SK-N-SH (cell line): Measurements from ENCODE around the gene ARHGAP40. TPM values are rescaled to one million over a fixed set of nuclear protein-coding genes. Genes with fewer than 3 reads are reported as not detected.

Experiments
- CTCF ChIA-PET: fragments of 300-600, 350-600 bp; formaldehyde crosslinking; extraction: SDS; loops from one replicate; lab custom pipeline; 2021; lab: Yijun Ruan, JAX
- POLR2A ChIA-PET: fragments of 350-600 bp; sonication (Branson Sonifier 250); formaldehyde crosslinking; extraction: SDS; loops from one replicate; lab custom pipeline; 2020; ENCODE audit warnings: antibody characterized with exemption, inconsistent platforms; lab: Yijun Ruan, JAX
- DNase-seq: peaks from one replicate; pipeline ENCODE4 v3.0.0; 2012
- H2AFZ ChIP-seq: fragments of 200-600 bp; sonication (generic); 2 replicates; pipeline ENCODE4 v1.8.1; 2016; ENCODE audit warnings: antibody characterized with exemption, mild to moderate bottlenecking, low read depth
- H3F3A ChIP-seq: fragments of 200-600 bp; sonication (generic); replicated peaks from 2 replicates; pipeline ENCODE3; 2016; ENCODE audit warnings: antibody characterized with exemption, mild to moderate bottlenecking; ENCODE audit not compliant: insufficient read depth
- H3K27ac ChIP-seq, 2 experiments: fragments of 200-500 bp in 1 of 2; fragments of 200-600 bp in 1 of 2; sonication (Bioruptor generic) in 1 of 2; sonication (generic), shearing (Covaris generic) in 1 of 2; 2 replicates each; pipeline versions ENCODE4 v1.5.1 to v1.6.1; 2014 to 2016; ENCODE audit warnings: low read depth in 2 of 2, inconsistent platforms in 1 of 2, low read length in 1 of 2, mild to moderate bottlenecking in 1 of 2, mixed read lengths in 1 of 2
- H3K27me3 ChIP-seq: fragments of 200-600 bp; sonication (generic), shearing (Covaris generic); 2 replicates; pipeline ENCODE4 v1.6.1; 2016; ENCODE audit warnings: mixed run types; ENCODE audit not compliant: insufficient read depth
- H3K36me3 ChIP-seq, 2 experiments: fragments of 200-500 bp in 1 of 2; fragments of 200-600 bp in 1 of 2; sonication (Bioruptor generic) in 1 of 2; sonication (generic) in 1 of 2; replicated peaks in 1 of 2; 2 replicates each; pipeline versions ENCODE3 to v1.5.1; 2014 to 2016; ENCODE audit warnings: low read length in 1 of 2, mild to moderate bottlenecking in 1 of 2; ENCODE audit not compliant: insufficient read depth in 2 of 2, control insufficient read depth in 1 of 2
- H3K4me1 ChIP-seq, 2 experiments: fragments of 200-500 bp in 1 of 2; fragments of 200-600 bp in 1 of 2; sonication (Bioruptor generic) in 1 of 2; sonication (generic), shearing (Covaris generic) in 1 of 2; 2 replicates each; pipeline versions ENCODE4 v1.5.1 to v1.6.1; 2014 to 2016; ENCODE audit warnings: low read depth in 1 of 2, low read length in 1 of 2, mixed run types in 1 of 2; ENCODE audit not compliant: insufficient read depth in 2 of 2, control insufficient read depth in 1 of 2
- H3K4me2 ChIP-seq: fragments of 200-600 bp; sonication (generic), shearing (Covaris generic); 2 replicates; pipeline ENCODE4 v1.6.1; 2017; ENCODE audit warnings: mixed run types
- H3K4me3 ChIP-seq, 2 experiments: fragments of 200-500 bp in 1 of 2; fragments of 200-600 bp in 1 of 2; sonication (Bioruptor generic) in 1 of 2; sonication (generic), shearing (Covaris generic) in 1 of 2; 2 replicates each; pipeline versions ENCODE4 v1.5.1 to v1.8.1; 2014 to 2016; ENCODE audit warnings: low read depth in 2 of 2, inconsistent platforms in 1 of 2, low read length in 1 of 2, mild to moderate bottlenecking in 1 of 2, mixed read lengths in 1 of 2, moderate library complexity in 1 of 2
- H3K79me2 ChIP-seq: fragments of 200-600 bp; sonication (generic); 2 replicates; pipeline ENCODE4 v1.8.1; 2017; ENCODE audit warnings: mild to moderate bottlenecking; ENCODE audit not compliant: insufficient read depth
- H3K9ac ChIP-seq: fragments of 200-600 bp; sonication (generic); 2 replicates; pipeline ENCODE4 v1.6.1; 2017; ENCODE audit warnings: mixed run types
- H3K9me2 ChIP-seq: fragments of 200-600 bp; sonication (generic); 2 replicates; pipeline ENCODE4 v1.6.1; 2017; ENCODE audit warnings: mixed run types
- H3K9me3 ChIP-seq: fragments of 200-600 bp; sonication (generic); 2 replicates; pipeline ENCODE4 v1.6.1; 2017; ENCODE audit warnings: mixed run types, mild to moderate bottlenecking, moderate library complexity
- H4K20me1 ChIP-seq: fragments of 200-600 bp; sonication (generic); 2 replicates; pipeline ENCODE4 v1.6.1; 2017; ENCODE audit warnings: mild to moderate bottlenecking, mixed run types; ENCODE audit not compliant: insufficient read depth
- CHD2 ChIP-seq: fragments of 150-350 bp; IDR thresholded peaks from 2 replicates; pipeline ENCODE4 v1.6.1; 2018; ENCODE audit warnings: low read length; ENCODE audit not compliant: partially characterized antibody
- EP300 ChIP-seq, 2 experiments: IDR thresholded peaks; 2 replicates each; pipeline versions ENCODE4 v1.4.0 to v1.6.1; 2012; ENCODE audit warnings: borderline replicate concordance in 1 of 2, low read depth in 1 of 2, low read length in 1 of 2
- FOXJ3 ChIP-seq: sonication (generic); formaldehyde crosslinking; IDR thresholded peaks from 2 replicates; pipeline ENCODE4 v1.5.1; 2020; ENCODE audit warnings: mild to moderate bottlenecking, missing genetic modification reagents
- FOXM1 ChIP-seq: IDR thresholded peaks from 2 replicates; pipeline ENCODE4 v1.4.0; 2012; ENCODE audit warnings: low read depth, mild to moderate bottlenecking
- JUND ChIP-seq: IDR thresholded peaks from 2 replicates; pipeline ENCODE4 v1.4.0; 2012
- MXI1 ChIP-seq: IDR thresholded peaks from 2 replicates; pipeline ENCODE4 v1.6.1; 2012; ENCODE audit warnings: mild to moderate bottlenecking, low read depth, low read length, improper control_type of control experiment
- NFIC ChIP-seq: IDR thresholded peaks from 2 replicates; pipeline ENCODE4 v1.4.0; 2012; ENCODE audit warnings: borderline replicate concordance
- POLR2AphosphoS5 ChIP-seq: IDR thresholded peaks from 2 replicates; pipeline ENCODE4 v1.6.1; 2012; ENCODE audit warnings: low read depth, low read length
- RAD21 ChIP-seq: IDR thresholded peaks from 2 replicates; pipeline ENCODE4 v1.6.1; 2012; ENCODE audit warnings: mild to moderate bottlenecking, low read length
- RCOR1 ChIP-seq: fragments of 150-350 bp; IDR thresholded peaks from 2 replicates; pipeline ENCODE4 v1.6.1; 2017; ENCODE audit warnings: antibody characterized with exemption, low read length
- REST ChIP-seq: IDR thresholded peaks from 2 replicates; pipeline ENCODE4 v1.6.1; 2012; ENCODE audit warnings: mild to moderate bottlenecking, low read depth, low read length, moderate library complexity
- RXRA ChIP-seq: IDR thresholded peaks from 2 replicates; pipeline ENCODE4 v1.4.0; 2012; ENCODE audit warnings: low read depth, mild to moderate bottlenecking, borderline replicate concordance
- WGBS: methylation state at CpG from one replicate; pipeline ENCODE4 v1.1.6; 2017; ENCODE audit warnings: low lambda C conversion rate; 5-methylcytosine and 5-hydroxymethylcytosine counted together
- polyA plus RNA-seq, 3 experiments: library from polyadenylated mRNA; depleted of rRNA; stranded (reverse); fragments of >200 nt; gene quantifications; 2 replicates each; pipeline ENCODE4 v1.2.3, GENCODE V29; 2012
- TF ChIP-seq, protein P1 (sequence below): IDR thresholded peaks from 2 replicates; pipeline ENCODE4 v1.4.0; 2012; ENCODE audit warnings: low read depth, borderline replicate concordance
- TF ChIP-seq, protein P2 (sequence below): IDR thresholded peaks from 2 replicates; pipeline ENCODE4 v1.4.0; 2012; ENCODE audit warnings: low read depth, borderline replicate concordance
- TF ChIP-seq, protein P3 (sequence below): fragments of 150-350 bp; IDR thresholded peaks from 2 replicates; pipeline ENCODE4 v1.6.1; 2016; ENCODE audit warnings: mild to moderate bottlenecking, low read depth, low read length
- TF ChIP-seq, protein P4 (sequence below): fragments of 150-350 bp; IDR thresholded peaks from 2 replicates; pipeline ENCODE4 v1.6.1; 2017; ENCODE audit warnings: antibody characterized with exemption, low read length, low read depth, borderline replicate concordance
- TF ChIP-seq, protein P5 (sequence below): IDR thresholded peaks from 2 replicates; pipeline ENCODE4; 2012

ARHGAP40 gene
- polyA plus RNA-seq, 1 of the 3 experiments (the other 2 are of a cell fraction) = 0.02 TPM

- ChIA-PET CTCF (no interaction called here), POLR2A (no interaction called here)
- Histone ChIP-seq H3K36me3 (no peaks in the 10 kb centered on the region), H3K27me3 (no peaks in the 10 kb centered on the region), H3K9me2 (no peaks in the 10 kb centered on the region), H3K4me2 (no peak overlapping the region), H3K27ac (no peak overlapping the region), H4K20me1 (no peaks in the 10 kb centered on the region), H3K9me3 (no peaks in the 10 kb centered on the region), H3K79me2 (no peaks in the 10 kb centered on the region), H3K4me3 (no peak overlapping the region), H2AFZ (no peak overlapping the region), H3K4me1 (no peaks in the 10 kb centered on the region; a peak in 1 of 4 replicates), H3K9ac (no peak overlapping the region), H3F3A (no peaks in the 10 kb centered on the region)
- DNase-seq = no peak
- WGBS = 79% methylated on average over 12 of the region's 12 CpGs
- TF ChIP-seq REST (no peak), FOXM1 (no peak), POLR2AphosphoS5 (no peak), RXRA (no peak), FOXJ3 (CRISPR knock-in tag) (no peak), EP300 (IDR thresholded peaks at IDR 0.05; ENCODE audit: borderline replicate concordance in 1 of 2, low read depth in 1 of 2, low read length in 1 of 2) (no peak), MXI1 (no peak), CHD2 (no peak), RAD21 (no peak), RCOR1 (no peak), NFIC (no peak), JUND (no peak)
- TF ChIP-seq, protein P1, sequence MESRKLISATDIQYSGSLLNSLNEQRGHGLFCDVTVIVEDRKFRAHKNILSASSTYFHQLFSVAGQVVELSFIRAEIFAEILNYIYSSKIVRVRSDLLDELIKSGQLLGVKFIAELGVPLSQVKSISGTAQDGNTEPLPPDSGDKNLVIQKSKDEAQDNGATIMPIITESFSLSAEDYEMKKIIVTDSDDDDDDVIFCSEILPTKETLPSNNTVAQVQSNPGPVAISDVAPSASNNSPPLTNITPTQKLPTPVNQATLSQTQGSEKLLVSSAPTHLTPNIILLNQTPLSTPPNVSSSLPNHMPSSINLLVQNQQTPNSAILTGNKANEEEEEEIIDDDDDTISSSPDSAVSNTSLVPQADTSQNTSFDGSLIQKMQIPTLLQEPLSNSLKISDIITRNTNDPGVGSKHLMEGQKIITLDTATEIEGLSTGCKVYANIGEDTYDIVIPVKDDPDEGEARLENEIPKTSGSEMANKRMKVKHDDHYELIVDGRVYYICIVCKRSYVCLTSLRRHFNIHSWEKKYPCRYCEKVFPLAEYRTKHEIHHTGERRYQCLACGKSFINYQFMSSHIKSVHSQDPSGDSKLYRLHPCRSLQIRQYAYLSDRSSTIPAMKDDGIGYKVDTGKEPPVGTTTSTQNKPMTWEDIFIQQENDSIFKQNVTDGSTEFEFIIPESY = no peak
- TF ChIP-seq, protein P2, sequence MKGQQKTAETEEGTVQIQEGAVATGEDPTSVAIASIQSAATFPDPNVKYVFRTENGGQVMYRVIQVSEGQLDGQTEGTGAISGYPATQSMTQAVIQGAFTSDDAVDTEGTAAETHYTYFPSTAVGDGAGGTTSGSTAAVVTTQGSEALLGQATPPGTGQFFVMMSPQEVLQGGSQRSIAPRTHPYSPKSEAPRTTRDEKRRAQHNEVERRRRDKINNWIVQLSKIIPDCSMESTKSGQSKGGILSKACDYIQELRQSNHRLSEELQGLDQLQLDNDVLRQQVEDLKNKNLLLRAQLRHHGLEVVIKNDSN = no peak
- TF ChIP-seq, protein P3, sequence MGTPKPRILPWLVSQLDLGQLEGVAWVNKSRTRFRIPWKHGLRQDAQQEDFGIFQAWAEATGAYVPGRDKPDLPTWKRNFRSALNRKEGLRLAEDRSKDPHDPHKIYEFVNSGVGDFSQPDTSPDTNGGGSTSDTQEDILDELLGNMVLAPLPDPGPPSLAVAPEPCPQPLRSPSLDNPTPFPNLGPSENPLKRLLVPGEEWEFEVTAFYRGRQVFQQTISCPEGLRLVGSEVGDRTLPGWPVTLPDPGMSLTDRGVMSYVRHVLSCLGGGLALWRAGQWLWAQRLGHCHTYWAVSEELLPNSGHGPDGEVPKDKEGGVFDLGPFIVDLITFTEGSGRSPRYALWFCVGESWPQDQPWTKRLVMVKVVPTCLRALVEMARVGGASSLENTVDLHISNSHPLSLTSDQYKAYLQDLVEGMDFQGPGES = no peak
- TF ChIP-seq, protein P4, sequence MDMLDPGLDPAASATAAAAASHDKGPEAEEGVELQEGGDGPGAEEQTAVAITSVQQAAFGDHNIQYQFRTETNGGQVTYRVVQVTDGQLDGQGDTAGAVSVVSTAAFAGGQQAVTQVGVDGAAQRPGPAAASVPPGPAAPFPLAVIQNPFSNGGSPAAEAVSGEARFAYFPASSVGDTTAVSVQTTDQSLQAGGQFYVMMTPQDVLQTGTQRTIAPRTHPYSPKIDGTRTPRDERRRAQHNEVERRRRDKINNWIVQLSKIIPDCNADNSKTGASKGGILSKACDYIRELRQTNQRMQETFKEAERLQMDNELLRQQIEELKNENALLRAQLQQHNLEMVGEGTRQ = no peak
- TF ChIP-seq, protein P5, sequence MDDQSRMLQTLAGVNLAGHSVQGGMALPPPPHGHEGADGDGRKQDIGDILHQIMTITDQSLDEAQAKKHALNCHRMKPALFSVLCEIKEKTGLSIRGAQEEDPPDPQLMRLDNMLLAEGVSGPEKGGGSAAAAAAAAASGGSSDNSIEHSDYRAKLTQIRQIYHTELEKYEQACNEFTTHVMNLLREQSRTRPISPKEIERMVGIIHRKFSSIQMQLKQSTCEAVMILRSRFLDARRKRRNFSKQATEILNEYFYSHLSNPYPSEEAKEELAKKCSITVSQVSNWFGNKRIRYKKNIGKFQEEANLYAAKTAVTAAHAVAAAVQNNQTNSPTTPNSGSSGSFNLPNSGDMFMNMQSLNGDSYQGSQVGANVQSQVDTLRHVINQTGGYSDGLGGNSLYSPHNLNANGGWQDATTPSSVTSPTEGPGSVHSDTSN = no peak
Observed at GRCh38 chr20:38607351-38607750, 5.7 kb downstream of the ARHGAP40 start.
